HG03159 (cell line): Measurements from ENCODE around the gene QRICH1.

ENCODE experiments used
- ATAC-seq: cut with Tn5 transposase; IDR thresholded peaks from one replicate; pipeline ENCODE4 v1.9.1; 2021; ENCODE audit warnings: mild to moderate bottlenecking, moderate library complexity; ENCODE audit not compliant: unreplicated experiment

Gene QRICH1

DNA sequence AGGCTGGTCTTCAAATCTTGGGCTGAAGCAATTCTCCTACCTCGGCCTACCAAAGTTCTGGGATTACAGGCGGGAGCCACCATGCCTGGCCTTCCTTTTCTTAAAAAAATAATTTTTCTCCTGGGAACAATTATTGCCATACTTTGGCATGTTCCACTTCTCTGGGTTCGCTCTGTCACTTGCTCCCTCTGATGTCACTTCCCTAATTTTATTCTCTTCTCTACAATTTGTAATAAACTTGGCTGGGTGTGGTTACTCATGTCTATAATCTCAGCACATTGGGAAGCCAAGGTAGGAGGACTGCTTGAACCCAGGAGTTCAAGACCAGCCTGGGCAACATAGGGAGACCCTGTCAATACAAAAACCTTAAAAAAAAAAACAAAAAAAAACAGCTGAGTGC is 58.6 kb downstream of the QRICH1 start:
- ATAC-seq: no peak

DNA sequence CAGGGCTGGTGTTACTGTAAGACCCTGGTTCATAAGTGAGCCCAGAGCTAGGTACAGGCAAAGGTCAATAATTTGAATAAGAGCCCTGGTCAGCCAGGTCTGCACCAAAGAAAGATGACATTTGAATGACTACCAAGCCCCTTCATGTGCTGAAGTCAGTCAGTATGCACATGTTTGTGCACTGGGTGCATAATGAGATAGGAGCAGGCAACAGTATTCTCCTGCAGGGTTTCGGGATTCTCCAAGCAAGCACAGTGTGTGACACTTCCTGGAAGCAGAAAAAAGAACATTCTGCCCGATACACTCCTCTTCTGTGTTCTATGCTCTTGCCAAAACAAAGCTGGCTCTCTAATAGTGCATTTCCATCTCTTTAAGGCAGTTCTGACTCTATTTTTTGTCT is 59.2 kb downstream of the QRICH1 start:
- ATAC-seq: no peak

DNA sequence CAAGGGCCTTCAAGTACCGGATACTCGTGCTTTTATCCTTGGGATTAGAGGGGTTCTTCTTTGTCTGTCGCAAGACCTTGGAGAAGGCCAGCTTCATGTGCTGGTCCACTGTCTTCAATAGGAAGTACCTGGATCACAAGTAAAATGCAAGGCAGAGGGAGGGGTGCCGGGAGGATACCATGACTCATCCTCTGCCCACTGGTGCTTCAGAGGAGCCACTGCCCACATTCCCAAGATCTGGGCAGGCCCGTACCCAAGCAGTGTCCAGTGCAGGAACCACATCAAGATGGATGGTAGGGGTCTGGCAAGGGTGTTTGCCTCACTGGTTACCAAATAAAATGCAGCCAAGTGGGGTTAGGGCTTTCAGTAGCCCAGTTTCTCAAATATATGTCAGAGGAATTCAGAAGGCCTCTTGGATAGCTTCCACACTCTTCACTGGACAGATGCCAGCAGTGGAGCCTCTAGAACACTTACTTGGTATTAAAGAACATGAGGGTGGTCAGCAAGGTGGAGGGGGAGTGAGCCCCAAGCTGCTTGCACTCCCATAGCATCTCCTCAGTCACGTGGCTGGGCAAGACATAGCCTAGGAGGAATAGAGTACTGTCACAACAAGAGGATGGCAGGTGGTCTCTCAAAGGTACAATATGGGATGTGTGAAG is 61.1 kb downstream of the QRICH1 start:
- no peak for ATAC-seq

- no peak for ATAC-seq
Measured at GRCh38 chr3:49030321-49030720, 63.5 kb downstream of the QRICH1 start.

GRCh38 chr3:49029563-49029884 is 64.3 kb downstream of the QRICH1 start:
- no peak for ATAC-seq

DNA sequence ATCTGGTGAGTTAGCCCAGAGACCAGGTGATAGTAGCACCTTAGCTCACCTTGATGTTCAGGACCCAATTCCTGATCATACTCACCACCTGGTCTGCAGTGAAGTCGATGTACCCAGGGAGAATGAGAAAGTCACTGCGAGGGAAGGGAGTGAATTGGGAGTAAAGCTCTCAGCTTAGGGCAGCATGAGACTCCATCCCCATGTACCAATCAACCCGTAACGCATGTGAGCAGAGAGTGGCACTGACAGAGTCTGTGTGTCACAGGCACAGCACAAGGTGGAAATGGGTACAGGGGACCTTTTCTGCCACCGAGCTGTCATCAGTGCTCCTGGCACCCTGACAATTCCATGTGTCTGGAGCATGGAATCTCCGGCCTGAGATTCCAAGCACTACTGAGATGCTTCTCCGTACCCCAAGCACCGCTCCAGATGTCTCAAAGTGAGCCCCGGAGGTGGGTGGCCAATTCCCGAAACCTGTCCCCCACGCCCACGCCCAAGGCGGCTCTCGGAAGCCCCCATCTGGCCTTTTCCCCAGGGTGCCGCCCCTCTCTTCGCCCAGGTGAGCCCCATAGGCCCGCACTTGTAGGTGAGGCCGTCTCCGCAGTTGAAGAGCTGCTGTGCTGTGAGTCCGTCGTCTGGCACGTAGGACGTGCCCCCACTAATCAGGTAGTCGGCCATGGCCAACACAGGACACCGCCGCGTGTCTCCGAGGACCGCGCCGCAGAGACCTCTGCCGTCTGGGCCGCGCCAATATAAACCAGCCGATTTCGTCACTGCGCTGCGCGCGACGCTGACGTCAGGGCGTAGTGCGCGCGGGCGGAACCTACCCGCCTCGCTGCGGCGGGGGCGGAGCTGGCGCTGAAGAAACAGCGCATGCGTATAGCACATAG is 65.0 kb downstream of the QRICH1 start, which contains the start of gene IMPDH2:
Gene IMPDH2 (minus strand): TSS at position 726 of the 890 bp plus-strand sequence. CDS start 48 bp downstream, at position 678.
- peak; percentile 89 for ATAC-seq

GRCh38 chr3:49028298-49028672 is 65.6 kb downstream of the QRICH1 start:
- no peak for ATAC-seq

DNA sequence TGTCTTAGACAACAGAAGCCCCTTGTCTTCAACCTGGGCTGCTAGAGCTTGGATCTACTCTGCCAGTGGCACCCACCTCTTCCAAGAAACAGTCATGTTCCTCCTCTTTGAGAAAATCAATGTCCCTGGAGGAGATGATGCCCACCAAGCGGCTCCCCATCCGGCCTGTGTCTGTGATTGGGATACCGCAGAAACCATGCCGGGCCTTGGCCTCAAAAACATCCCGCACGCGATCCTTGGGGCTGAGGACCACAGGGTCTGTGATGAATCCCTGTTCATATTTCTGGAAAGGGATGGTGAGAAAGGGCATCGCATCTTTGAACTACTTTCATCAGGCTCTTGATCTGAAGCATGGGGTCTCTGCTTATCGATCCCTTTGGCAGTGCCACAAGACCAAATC is 66.2 kb downstream of the QRICH1 start:
- no peak for ATAC-seq

- ATAC-seq: no peak
Measured at GRCh38 chr3:49026536-49026935, 67.3 kb downstream of the QRICH1 start.

DNA sequence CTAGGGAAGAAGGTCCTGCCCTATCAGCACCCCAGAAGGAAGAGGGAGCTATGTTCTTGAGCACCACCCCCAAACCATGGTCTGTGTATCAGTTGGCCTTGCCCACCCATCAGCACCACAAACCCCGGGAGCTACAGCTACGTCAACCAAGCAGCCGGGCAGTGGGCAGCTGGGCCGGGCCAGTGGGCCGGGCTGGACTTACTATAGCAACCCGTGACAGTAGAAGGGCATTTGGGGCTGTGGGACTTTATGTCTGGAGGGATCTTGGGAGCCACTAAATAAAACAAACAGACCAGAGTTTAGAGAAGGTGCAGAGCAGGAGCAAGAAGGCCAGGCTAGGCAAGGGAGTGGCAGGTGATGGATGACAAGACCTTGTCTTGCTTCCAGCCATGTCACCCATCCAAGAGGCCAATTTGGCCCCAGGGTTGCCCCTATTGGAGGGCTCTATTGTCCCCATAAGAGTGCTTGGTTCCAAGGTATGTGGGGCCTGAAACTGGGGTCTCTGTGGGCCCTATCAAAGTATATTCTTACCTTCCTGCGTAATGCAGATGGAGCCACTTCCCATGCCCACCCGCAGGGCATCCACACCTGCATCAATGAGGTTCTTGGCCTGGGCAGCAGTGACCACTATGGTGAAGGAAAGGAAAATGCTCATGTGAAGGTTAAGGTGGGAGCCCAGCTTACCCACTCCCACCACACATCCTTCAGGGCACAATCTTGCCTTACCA is 67.9 kb downstream of the QRICH1 start:
- ATAC-seq: no peak

DNA sequence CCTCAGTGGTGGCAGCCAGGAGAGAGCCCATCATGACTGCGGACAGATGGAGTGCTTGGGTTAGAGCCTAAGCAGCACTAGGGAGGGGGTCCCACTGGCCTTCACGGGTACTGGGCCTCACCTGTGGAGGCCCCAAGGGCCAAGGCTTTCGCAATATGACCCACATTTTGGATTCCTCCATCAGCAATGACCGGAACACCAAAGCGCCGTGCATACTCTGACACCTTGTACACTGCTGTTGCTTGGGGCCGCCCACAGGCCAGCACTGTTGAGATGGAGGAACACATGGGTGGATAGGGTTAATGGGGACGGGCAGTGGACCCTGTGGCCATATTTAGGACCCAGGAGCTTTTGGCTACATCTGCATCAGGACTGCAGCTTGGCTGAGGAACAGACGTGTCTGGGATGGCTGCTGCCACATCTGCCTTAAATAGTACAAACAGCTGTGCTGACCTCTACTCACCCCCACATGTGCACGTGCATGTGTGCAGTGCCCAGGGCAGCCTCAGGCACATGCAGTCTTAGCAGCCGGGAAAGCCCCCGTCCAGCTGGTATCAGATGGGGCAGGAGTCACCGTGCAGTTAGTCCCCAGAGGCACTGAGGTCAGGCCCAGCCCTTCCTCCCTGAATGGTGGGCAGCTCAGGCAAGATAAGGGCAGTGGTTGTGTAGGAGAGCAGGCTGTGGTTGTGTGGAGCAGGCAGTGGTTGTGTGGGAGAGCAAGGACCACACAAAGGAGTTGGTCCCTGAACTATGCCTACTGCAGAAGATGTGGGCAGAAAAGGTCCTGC is 68.7 kb downstream of the QRICH1 start:
- no peak for ATAC-seq

GRCh38 chr3:49024449-49024848 is 69.4 kb downstream of the QRICH1 start:
- ATAC-seq: no peak

GRCh38 chr3:49023775-49024174 is 70.1 kb downstream of the QRICH1 start:
- ATAC-seq: no peak

DNA sequence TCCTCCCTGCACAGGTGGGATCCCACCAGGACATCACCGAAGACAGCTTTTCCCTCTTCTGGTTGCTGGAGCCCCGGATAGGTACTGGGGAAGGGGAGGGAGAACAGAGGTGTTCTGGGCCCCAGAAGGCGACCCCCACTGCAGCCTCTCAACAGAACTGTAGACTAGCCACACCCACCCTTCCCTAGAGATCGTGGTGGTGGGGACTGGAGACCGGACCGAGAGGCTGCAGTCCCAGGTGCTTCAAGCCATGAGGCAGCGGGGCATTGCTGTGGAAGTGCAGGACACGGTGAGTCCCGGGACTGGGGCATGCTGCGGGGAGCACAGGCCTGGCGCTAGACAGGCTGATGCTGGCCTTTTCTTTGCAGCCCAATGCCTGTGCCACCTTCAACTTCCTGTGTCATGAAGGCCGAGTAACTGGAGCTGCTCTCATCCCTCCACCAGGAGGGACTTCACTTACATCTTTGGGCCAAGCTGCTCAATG is 71.1 kb downstream of the QRICH1 start:
- ATAC-seq: no peak

DNA sequence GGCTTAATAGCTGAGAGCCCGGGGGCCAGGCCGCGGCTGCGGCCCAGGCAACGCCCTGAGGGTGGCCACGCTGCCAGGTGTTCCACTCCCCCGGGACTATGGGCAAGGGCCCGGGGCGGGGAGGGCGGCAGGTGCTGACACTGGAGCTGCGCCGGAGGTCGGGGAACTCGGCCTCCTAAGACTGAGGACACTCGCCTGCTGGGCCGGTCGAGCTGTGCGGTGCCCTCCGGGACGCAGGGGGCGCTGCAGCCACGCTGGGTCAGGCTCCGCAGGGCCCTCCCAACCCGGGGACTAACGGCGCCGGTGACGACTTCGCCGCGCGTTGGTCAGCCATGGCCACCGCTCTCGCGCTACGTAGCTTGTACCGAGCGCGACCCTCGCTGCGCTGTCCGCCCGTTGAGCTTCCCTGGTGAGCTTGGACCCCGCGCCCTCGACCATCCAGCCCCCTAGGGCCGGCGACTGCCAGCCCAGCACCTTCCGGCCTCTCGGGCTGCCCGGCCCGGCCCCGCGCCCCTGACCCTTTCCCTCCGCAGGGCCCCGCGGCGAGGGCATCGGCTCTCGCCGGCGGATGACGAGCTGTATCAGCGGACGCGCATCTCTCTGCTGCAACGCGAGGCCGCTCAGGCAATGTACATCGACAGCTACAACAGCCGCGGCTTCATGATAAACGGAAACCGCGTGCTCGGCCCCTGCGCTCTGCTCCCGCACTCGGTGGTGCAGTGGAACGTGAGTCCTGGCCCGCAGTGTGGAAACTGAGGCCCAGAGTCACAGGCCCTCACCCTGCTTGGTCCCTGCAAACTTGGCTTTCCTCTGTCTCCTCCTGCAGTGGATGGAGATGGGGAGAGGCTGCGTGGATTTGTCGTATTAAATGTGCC is 71.8 kb downstream of the QRICH1 start, which contains the start of gene NDUFAF3:
Gene NDUFAF3 (plus strand): TSS at position 309 of the 875 bp plus-strand sequence. CDS start 24 bp downstream, at position 333.
- ATAC-seq: peak; percentile 56

- peak; percentile 51 for ATAC-seq
Measured at GRCh38 chr3:49021213-49021812, 72.6 kb downstream of the QRICH1 start.

DNA sequence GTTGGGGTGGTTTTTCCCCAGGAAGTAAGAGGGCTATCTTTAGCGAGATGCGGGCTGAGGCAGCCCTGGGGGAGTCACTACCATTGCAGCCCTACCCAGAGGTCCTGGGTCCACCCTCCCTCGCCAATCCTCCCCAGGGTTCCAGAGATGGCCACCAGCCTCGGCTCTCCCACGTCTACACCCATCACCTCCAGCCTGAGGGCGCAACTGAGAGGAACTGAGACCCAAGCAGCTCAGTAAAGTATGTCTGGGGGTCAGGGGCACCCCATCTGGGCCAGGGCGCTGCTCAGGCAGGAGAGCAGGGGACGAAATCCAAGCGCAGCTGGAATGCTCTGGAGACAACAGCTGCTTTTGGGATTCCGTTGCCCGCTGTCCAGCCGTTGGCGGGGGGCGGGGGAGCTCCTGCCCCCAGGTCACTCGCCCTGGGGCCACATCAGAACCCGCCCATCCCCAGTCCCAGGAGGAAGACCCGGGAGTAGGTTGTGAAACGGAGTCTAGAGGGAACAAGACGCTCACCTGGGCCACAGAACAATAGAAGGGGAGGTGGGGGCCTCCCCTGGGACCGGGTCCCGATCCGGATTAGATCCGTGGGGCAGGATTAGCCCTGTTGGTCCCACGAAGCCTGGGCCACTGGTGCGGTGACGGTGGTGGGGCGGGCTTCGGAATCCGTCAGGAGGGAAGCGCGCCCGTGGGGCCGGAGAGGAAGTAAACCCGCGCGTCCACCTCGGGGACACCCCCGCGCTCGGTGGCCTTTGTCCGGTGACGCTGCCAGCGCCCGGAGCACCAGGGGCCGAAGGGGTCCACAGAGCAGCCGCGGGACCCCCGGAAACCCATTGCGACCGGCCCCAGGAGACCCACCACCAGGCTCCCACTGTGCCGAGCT is 73.3 kb downstream of the QRICH1 start:
- ATAC-seq: peak; percentile 1

GRCh38 chr3:49019941-49020329 is 73.9 kb downstream of the QRICH1 start:
- ATAC-seq: no peak
